NB4 (cell line): ENCODE measurements around the gene HMGCLL1.

Experiments used
- DNase-seq: peaks from one replicate; pipeline ENCODE4 v3.0.0; 2010; ENCODE audit warnings: low read depth
- H3K4me3 ChIP-seq: one replicate; pipeline ENCODE4 v1.5.1; 2011; ENCODE audit warnings: mild to moderate bottlenecking, low read depth, low read length, moderate library complexity
- MYC ChIP-seq: IDR thresholded peaks from 2 replicates; pipeline ENCODE4 v1.6.1; 2011; ENCODE audit warnings: low read depth, low read length
- POLR2A ChIP-seq: IDR thresholded peaks from 2 replicates; pipeline ENCODE4 v1.6.1; 2011; ENCODE audit warnings: mild to moderate bottlenecking; ENCODE audit not compliant: insufficient read length; ENCODE audit errors: extremely low read depth
- TF ChIP-seq, protein P1 (sequence below): IDR thresholded peaks from one replicate; pipeline ENCODE4 v1.5.1; 2012; ENCODE audit warnings: low read depth, low read length
- TF ChIP-seq, protein P2 (sequence below): IDR thresholded peaks from 2 replicates; pipeline ENCODE4 v1.6.1; 2011; ENCODE audit warnings: low read depth, low read length

Gene HMGCLL1

DNA sequence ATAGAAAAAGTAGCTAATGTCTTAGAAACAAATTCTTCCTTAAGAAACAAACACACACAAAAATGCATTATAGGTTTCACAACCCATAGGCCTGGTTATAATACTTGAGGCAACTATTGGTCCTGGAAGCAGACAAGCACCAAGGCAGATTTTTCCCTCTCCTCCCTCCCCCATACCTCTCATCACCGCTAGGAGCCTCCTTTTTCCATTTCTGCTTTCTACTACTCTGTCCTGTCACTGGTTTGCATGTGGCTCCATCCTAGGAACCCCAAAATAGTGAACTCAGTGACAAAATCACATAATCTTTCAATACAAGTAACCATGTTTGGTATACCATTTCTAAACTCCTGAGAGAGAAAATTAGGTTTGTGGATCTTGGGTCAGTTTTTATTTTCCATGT is 66.1 kb downstream of the HMGCLL1 start:
- TF ChIP-seq, protein P1, sequence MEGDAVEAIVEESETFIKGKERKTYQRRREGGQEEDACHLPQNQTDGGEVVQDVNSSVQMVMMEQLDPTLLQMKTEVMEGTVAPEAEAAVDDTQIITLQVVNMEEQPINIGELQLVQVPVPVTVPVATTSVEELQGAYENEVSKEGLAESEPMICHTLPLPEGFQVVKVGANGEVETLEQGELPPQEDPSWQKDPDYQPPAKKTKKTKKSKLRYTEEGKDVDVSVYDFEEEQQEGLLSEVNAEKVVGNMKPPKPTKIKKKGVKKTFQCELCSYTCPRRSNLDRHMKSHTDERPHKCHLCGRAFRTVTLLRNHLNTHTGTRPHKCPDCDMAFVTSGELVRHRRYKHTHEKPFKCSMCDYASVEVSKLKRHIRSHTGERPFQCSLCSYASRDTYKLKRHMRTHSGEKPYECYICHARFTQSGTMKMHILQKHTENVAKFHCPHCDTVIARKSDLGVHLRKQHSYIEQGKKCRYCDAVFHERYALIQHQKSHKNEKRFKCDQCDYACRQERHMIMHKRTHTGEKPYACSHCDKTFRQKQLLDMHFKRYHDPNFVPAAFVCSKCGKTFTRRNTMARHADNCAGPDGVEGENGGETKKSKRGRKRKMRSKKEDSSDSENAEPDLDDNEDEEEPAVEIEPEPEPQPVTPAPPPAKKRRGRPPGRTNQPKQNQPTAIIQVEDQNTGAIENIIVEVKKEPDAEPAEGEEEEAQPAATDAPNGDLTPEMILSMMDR, result no peak
- TF ChIP-seq MYC, result no peak
- TF ChIP-seq, protein P2, sequence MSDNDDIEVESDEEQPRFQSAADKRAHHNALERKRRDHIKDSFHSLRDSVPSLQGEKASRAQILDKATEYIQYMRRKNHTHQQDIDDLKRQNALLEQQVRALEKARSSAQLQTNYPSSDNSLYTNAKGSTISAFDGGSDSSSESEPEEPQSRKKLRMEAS, result no peak
- TF ChIP-seq POLR2A, result no peak
- H3K4me3 ChIP-seq, result no peak overlapping the region
- no peak for DNase-seq

DNA sequence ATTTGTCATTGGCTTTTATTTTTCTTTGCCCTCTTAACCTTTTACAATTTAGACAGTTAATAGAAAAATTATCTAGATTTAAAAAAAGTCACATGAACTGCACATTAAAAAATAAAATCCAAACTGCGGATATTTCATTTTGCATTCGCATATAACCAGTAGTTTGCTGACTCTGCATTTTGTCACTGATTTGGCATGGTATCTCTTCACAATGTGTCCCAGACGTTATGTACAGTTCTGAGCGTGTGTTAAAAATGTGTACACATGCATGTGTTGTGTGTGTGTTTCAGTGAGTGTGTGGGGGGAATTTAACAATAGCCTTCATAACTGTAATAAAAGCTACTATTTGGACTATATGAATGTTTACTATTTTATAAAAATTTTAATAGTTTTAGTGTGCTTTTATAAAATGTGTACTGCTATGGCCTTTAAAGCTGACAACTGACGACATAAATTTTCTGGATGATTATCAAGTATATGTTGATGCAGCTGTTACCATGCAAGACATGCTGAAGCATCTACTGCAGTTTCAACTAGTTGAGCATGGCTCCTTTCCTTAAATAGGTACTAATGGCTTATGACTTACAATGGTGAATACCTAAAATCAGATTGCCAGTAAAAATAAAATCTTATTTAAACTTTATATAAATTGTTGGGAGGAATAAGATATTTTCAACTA is 67.7 kb downstream of the HMGCLL1 start:
- TF ChIP-seq MYC (no peak), POLR2A (no peak)
- TF ChIP-seq, protein P1, result no peak
- TF ChIP-seq, protein P2, result no peak
- no peak overlapping the region for H3K4me3 ChIP-seq
- no peak for DNase-seq

DNA sequence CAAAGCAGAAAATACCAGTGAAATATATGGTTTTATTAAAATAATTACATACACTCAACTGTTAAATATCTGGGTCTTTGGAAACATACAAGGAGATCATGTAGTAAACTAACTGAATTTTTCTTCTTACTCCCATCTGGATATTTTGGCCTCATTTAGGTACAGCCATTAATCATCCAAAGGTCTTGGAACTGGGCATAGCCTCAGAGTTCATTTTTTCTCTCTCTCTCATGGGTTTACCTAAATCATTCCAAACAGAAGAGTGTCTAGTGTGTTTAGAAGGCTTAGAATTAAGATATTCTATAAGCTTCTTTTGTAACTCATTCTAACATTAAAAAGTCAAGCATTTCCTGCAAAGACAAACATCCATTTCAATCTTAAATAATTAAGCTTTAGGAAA is 79.4 kb downstream of the HMGCLL1 start:
- TF ChIP-seq, protein P2, result no peak
- DNase-seq, result no peak
- H3K4me3 ChIP-seq, result no peak overlapping the region

DNA sequence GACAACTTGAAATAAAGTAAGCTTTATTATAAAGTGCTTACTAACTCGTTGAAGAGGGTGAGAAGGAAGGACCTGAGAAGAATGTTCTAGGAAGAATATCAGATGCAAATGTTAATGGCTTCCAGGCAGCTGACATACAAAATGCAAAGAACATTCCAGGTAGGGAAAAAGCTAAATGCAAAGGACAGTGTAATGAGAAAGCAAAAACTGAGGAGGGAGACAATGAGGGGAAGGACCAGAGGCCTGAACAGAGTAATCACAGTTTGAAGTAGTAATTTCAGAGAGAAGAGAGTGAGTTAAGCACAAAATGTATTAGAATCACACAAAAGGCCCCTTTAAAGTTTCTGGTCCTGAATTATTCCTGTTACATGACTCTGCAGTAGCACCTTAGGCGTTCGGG is 81.3 kb downstream of the HMGCLL1 start:
- DNase-seq, result no peak
- TF ChIP-seq MYC, result no peak
- no peak overlapping the region for H3K4me3 ChIP-seq

DNA sequence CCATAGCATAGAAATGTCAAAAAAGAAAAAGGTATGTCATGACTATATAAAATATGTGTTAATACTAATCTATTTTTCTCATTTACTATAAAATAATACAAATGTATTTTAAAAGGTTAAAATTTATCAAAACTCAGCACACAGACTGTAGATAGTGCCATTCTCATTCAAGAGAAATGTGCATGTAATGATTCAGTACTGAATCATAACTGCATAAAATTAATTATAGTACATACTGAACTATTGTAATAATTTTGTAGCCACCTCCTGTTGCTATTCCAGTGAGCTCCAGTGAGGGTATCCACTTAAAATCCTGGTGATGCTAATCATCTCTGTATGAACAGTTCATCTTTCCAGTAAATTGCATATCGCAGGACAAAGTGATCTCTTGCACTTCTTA is 82.8 kb downstream of the HMGCLL1 start:
- TF ChIP-seq MYC (no peak), POLR2A (no peak)
- TF ChIP-seq, protein P2, result no peak
- TF ChIP-seq, protein P1, result no peak
- no peak for DNase-seq
- no peak overlapping the region for H3K4me3 ChIP-seq

DNA sequence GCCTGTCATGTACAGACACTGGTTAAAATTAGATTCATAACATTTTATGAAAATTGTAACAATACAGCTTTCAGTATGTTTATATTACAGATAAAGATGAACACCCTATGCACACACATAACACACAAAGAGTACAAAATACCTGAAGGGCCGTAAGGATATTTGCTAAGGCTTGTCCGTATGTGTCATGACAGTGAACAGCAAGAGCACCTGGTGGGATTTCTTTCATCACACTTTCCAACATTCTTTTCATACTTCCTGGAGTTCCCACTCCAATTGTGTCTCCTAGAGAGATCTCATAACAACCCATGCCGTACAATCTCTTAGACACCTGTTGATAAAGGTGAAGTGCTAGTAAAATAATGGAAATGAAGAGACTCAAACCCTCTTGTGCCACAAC is 83.7 kb downstream of the HMGCLL1 start:
- no peak overlapping the region for H3K4me3 ChIP-seq
- no peak for DNase-seq
- TF ChIP-seq, protein P2, result no peak
- TF ChIP-seq, protein P1, result no peak
- no peak for TF ChIP-seq MYC
- no peak for TF ChIP-seq POLR2A

DNA sequence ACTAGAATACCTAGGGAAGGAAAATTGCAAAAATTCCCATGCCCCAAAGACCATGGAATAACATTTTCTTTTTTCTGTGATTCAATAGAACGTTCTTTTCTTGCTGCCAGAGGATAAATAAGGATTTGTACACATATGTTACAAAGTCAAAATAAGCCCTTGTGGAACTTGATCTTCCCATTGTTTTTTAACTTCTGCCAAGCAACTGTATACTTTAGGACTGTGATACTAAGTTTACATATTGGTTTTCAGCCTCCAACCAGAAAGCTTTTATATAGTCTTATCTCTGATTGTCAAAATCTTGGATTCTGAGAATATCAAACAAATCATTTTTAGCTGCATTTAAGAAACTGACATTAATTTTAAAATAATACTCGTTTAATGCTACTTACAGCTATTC is 84.6 kb downstream of the HMGCLL1 start:
- DNase-seq, result no peak
- TF ChIP-seq POLR2A, result no peak
- TF ChIP-seq, protein P2, result no peak
- TF ChIP-seq MYC, result no peak
- TF ChIP-seq, protein P1, result no peak
- no peak overlapping the region for H3K4me3 ChIP-seq
